SU-DHL-6 (cell line): ENCODE results near the gene CDK18.

Experiments used
- CTCF ChIP-seq: fragments of 200-600 bp; sonication (generic); IDR thresholded peaks from one replicate; pipeline ENCODE4 v1.5.1; 2017; ENCODE audit warnings: antibody characterized with exemption, mild to moderate bottlenecking, low read length, moderate library complexity; ENCODE audit not compliant: insufficient read depth, poor library complexity, severe bottlenecking
- EZH2phosphoT487 ChIP-seq: fragments of 200-600 bp; sonication (generic), shearing (Covaris generic); conservative IDR thresholded peaks from 2 replicates; pipeline ENCODE4 v1.6.1; 2018; ENCODE audit warnings: mild to moderate bottlenecking, antibody characterized with exemption, low read length, moderate library complexity, mixed read lengths

GRCh38 chr1:205500240-205501233, 3.9 kb upstream of the CDK18 start:
- TF ChIP-seq CTCF (no peak), EZH2phosphoT487 (no peak)
